ENCODE results near the gene LAMA3. TPM values are rescaled to one million over a fixed set of nuclear protein-coding genes. Genes with fewer than 3 reads are reported as not detected.
A peak's percentile ranks its signal among the peaks of the same experiment; 100 is the strongest.

LAMA3 gene
- total and polyA plus RNA-seq, 2 experiments from 2014 or later = 3.9 to 4.9 TPM

DNA sequence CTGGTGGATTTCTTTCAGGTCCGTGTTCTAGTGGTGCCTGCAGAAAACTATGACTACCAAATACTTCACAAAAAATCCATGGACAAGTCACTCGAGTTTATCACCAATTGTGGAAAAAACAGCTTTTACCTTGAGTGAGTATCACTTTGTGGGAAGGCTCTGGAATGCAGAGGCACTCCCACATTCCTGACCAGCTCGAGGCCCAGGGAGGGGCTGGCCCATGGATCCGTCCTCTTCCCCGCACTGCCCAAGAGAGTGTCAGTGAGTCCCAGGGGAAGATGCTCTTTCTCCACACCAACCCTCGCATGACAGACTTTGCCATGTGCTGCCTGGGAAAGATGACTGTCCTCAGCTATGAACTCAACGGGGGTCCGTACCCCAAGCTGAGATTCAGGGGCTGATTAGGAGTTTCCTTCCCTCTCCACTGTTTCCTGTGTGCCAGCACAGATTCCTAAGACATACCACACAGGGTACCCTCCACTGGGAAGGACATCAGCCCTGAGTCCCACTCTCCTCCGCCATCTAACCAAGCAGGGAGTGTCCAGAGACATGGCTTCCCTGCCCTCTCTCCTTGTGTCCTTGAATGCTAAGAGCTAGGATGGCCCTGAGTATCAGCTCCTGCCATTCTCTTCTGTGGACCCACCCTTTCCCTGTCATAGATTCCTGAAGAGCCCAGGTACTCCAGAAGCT, 155.9 kb downstream of the LAMA3 start:
- H3K27ac Mint-ChIP-seq = no peak overlapping the region
- no peaks in the 10 kb centered on the region for H3F3A ChIP-seq (replicated peaks; ENCODE audit: low read depth)
- H3K36me3 ChIP-seq (ENCODE audit: insufficient read depth) = no peaks in the 10 kb centered on the region
- no peak overlapping the region for H2AFZ ChIP-seq
- DNase-seq (ENCODE audit: low spot score) (peak; percentile 67), ATAC-seq (peak; percentile 95)
- H3K4me3 ChIP-seq = no peak overlapping the region
- H3K27me3 Mint-ChIP-seq (ENCODE audit: insufficient read depth, low read depth, poor library complexity) = peaks cover 2% of the 10 kb centered on the region
- no peaks in the 10 kb centered on the region for H3K79me2 ChIP-seq (replicated peaks; ENCODE audit: insufficient read depth)
- H3K4me1 ChIP-seq (ENCODE audit: insufficient read depth) = peaks cover 23% of the 10 kb centered on the region
- no peaks in the 10 kb centered on the region for H4K20me1 ChIP-seq (replicated peaks; ENCODE audit: insufficient read depth)
- no peak overlapping the region for H3K4me2 ChIP-seq
- no peak for TF ChIP-seq NANOG (IDR thresholded peaks at IDR 0.05; ENCODE audit: borderline replicate concordance)
- TF ChIP-seq, protein P1, sequence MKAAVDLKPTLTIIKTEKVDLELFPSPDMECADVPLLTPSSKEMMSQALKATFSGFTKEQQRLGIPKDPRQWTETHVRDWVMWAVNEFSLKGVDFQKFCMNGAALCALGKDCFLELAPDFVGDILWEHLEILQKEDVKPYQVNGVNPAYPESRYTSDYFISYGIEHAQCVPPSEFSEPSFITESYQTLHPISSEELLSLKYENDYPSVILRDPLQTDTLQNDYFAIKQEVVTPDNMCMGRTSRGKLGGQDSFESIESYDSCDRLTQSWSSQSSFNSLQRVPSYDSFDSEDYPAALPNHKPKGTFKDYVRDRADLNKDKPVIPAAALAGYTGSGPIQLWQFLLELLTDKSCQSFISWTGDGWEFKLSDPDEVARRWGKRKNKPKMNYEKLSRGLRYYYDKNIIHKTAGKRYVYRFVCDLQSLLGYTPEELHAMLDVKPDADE (IDR thresholded peaks at IDR 0.05) = no peak
- no peak for TF ChIP-seq JUNB (IDR thresholded peaks at IDR 0.05; ENCODE audit: unreplicated experiment)
- H3K27me3 ChIP-seq (ENCODE audit: insufficient read depth) = no peaks in the 10 kb centered on the region
- peaks cover 27% of the 10 kb centered on the region for H3K4me1 Mint-ChIP-seq
- no peaks in the 10 kb centered on the region for H3K9me2 ChIP-seq (ENCODE audit: insufficient read depth)
- no peaks in the 10 kb centered on the region for H3K9me3 Mint-ChIP-seq
- no peak overlapping the region for H3K27ac ChIP-seq (ENCODE audit: low read depth)
- H3K36me3 Mint-ChIP-seq (ENCODE audit: low read depth) = no peaks in the 10 kb centered on the region; the same call in 2 of the 3 replicates
- no peak overlapping the region for H3K4me3 Mint-ChIP-seq

DNA sequence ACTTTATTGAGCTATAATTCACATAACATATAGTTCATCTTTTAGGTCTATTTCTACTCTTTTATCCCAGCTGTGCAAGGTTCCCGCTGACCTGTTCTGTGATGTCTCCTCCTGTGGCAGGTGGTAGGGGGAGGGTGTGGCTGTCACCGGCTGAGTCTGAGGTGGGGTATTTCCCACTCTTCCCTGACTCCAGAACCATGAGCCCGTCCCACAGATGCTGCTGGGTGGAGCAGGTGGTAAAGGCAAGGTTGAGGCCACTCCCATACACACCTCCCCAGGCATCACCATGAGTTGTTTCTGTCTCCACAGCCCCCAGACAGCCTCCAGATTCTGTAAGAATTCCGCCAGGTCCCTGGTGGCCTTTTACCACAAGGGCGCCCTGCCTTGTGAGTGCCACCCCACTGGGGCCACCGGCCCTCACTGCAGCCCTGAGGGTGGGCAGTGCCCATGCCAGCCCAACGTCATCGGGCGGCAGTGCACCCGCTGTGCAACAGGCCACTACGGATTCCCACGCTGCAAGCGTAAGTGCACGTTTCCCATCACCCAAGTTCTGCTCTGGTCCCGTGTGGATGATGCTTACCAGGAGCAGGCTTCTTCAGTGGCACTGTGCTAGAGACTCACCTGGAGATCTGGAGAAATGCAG, 156.9 kb downstream of the LAMA3 start:
- H3K4me3 ChIP-seq = no peak overlapping the region
- no peaks in the 10 kb centered on the region for H3F3A ChIP-seq (replicated peaks; ENCODE audit: low read depth)
- ATAC-seq = no peak
- no peaks in the 10 kb centered on the region for H3K9me2 ChIP-seq (ENCODE audit: insufficient read depth)
- Mint-ChIP-seq H3K36me3 (ENCODE audit: low read depth) (no peaks in the 10 kb centered on the region; the same call in 2 of the 3 replicates), H3K9me3 (no peaks in the 10 kb centered on the region), H3K27ac (no peak overlapping the region), H3K27me3 (ENCODE audit: insufficient read depth, low read depth, poor library complexity) (peaks cover 2% of the 10 kb centered on the region), H3K4me1 (peaks cover 27% of the 10 kb centered on the region), H3K4me3 (no peak overlapping the region)
- H3K36me3 ChIP-seq (ENCODE audit: insufficient read depth) = no peaks in the 10 kb centered on the region
- no peaks in the 10 kb centered on the region for H4K20me1 ChIP-seq (replicated peaks; ENCODE audit: insufficient read depth)
- no peak overlapping the region for H3K4me2 ChIP-seq
- H2AFZ ChIP-seq = no peak overlapping the region
- no peak overlapping the region for H3K27ac ChIP-seq (ENCODE audit: low read depth)
- H3K4me1 ChIP-seq (ENCODE audit: insufficient read depth) = peaks cover 23% of the 10 kb centered on the region
- H3K27me3 ChIP-seq (ENCODE audit: insufficient read depth) = no peaks in the 10 kb centered on the region
- DNase-seq (ENCODE audit: low spot score) = no peak
- no peaks in the 10 kb centered on the region for H3K79me2 ChIP-seq (replicated peaks; ENCODE audit: insufficient read depth)
- no peak for TF ChIP-seq POLR2AphosphoS5 (IDR thresholded peaks at IDR 0.05; ENCODE audit: low read depth)
- TF ChIP-seq ZNF331 (CRISPR knock-in tag; IDR thresholded peaks at IDR 0.05; ENCODE audit: low read depth) = no peak
- TF ChIP-seq, protein P2, sequence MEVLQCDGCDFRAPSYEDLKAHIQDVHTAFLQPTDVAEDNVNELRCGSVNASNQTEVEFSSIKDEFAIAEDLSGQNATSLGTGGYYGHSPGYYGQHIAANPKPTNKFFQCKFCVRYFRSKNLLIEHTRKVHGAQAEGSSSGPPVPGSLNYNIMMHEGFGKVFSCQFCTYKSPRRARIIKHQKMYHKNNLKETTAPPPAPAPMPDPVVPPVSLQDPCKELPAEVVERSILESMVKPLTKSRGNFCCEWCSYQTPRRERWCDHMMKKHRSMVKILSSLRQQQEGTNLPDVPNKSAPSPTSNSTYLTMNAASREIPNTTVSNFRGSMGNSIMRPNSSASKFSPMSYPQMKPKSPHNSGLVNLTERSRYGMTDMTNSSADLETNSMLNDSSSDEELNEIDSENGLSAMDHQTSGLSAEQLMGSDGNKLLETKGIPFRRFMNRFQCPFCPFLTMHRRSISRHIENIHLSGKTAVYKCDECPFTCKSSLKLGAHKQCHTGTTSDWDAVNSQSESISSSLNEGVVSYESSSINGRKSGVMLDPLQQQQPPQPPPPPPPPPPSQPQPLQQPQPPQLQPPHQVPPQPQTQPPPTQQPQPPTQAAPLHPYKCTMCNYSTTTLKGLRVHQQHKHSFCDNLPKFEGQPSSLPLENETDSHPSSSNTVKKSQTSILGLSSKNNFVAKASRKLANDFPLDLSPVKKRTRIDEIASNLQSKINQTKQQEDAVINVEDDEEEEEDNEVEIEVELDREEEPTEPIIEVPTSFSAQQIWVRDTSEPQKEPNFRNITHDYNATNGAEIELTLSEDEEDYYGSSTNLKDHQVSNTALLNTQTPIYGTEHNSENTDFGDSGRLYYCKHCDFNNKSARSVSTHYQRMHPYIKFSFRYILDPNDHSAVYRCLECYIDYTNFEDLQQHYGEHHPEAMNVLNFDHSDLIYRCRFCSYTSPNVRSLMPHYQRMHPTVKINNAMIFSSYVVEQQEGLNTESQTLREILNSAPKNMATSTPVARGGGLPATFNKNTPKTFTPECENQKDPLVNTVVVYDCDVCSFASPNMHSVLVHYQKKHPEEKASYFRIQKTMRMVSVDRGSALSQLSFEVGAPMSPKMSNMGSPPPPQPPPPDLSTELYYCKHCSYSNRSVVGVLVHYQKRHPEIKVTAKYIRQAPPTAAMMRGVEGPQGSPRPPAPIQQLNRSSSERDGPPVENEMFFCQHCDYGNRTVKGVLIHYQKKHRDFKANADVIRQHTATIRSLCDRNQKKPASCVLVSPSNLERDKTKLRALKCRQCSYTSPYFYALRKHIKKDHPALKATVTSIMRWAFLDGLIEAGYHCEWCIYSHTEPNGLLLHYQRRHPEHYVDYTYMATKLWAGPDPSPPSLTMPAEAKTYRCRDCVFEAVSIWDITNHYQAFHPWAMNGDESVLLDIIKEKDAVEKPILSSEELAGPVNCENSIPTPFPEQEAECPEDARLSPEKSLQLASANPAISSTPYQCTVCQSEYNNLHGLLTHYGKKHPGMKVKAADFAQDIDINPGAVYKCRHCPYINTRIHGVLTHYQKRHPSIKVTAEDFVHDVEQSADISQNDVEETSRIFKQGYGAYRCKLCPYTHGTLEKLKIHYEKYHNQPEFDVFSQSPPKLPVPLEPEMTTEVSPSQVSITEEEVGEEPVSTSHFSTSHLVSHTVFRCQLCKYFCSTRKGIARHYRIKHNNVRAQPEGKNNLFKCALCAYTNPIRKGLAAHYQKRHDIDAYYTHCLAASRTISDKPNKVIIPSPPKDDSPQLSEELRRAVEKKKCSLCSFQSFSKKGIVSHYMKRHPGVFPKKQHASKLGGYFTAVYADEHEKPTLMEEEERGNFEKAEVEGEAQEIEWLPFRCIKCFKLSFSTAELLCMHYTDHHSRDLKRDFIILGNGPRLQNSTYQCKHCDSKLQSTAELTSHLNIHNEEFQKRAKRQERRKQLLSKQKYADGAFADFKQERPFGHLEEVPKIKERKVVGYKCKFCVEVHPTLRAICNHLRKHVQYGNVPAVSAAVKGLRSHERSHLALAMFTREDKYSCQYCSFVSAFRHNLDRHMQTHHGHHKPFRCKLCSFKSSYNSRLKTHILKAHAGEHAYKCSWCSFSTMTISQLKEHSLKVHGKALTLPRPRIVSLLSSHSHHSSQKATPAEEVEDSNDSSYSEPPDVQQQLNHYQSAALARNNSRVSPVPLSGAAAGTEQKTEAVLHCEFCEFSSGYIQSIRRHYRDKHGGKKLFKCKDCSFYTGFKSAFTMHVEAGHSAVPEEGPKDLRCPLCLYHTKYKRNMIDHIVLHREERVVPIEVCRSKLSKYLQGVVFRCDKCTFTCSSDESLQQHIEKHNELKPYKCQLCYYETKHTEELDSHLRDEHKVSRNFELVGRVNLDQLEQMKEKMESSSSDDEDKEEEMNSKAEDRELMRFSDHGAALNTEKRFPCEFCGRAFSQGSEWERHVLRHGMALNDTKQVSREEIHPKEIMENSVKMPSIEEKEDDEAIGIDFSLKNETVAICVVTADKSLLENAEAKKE (CRISPR knock-in tag; IDR thresholded peaks at IDR 0.05) = no peak
- TF ChIP-seq EZH2phosphoT487 (IDR thresholded peaks at IDR 0.05; ENCODE audit: unreplicated experiment) = no peak
- no peak for TF ChIP-seq ZNF114 (CRISPR knock-in tag; IDR thresholded peaks at IDR 0.05)
- TF ChIP-seq, protein P1 (IDR thresholded peaks at IDR 0.05) = no peak
